Endothelial cell (in vitro differentiated cells): ENCODE data around the gene LRRC49. TPM values are rescaled to one million over a fixed set of nuclear protein-coding genes. Genes with fewer than 3 reads are reported as not detected.

Source experiments
- DNase-seq: peaks from one replicate; pipeline ENCODE4 v3.0.0; 2021; ENCODE audit warnings: low spot score
- H3K27ac Mint-ChIP-seq: one replicate; pipeline ENCODE4 v1.8.0; 2021; ENCODE audit warnings: mixed read lengths, inconsistent platforms; ENCODE audit not compliant: unreplicated experiment
- H3K27me3 Mint-ChIP-seq: one replicate; pipeline ENCODE4 v1.8.0; 2021; ENCODE audit warnings: mild to moderate bottlenecking, moderate library complexity, mixed read lengths, inconsistent platforms; ENCODE audit not compliant: unreplicated experiment
- H3K36me3 Mint-ChIP-seq: one replicate; pipeline ENCODE4 v1.8.0; 2021; ENCODE audit warnings: mild to moderate bottlenecking, low read depth, mixed read lengths, inconsistent platforms; ENCODE audit not compliant: unreplicated experiment
- H3K4me1 Mint-ChIP-seq: one replicate; pipeline ENCODE4 v1.8.0; 2021; ENCODE audit warnings: mild to moderate bottlenecking, mixed read lengths, inconsistent platforms; ENCODE audit not compliant: unreplicated experiment
- H3K4me3 Mint-ChIP-seq: one replicate; pipeline ENCODE4 v1.8.0; 2021; ENCODE audit warnings: mild to moderate bottlenecking, mixed read lengths, inconsistent platforms; ENCODE audit not compliant: unreplicated experiment
- H3K9me3 Mint-ChIP-seq: one replicate; pipeline ENCODE4 v1.8.0; 2021; ENCODE audit warnings: mixed read lengths, inconsistent platforms; ENCODE audit not compliant: unreplicated experiment
- total RNA-seq: library from RNA; stranded (reverse); fragmentation: NEBNext Ultra II Directional; extraction: Animal tissue kit (Norgen Biotek cat#: 25700); gene quantifications from one replicate; pipeline ENCODE4 v1.2.1, GENCODE V29; 2021; ENCODE audit not compliant: unreplicated experiment
- TF ChIP-seq, protein P1 (sequence below): fragments of 200-600 bp; sonication (generic); IDR thresholded peaks from one replicate; pipeline ENCODE4 v1.5.0; 2021; ENCODE audit warnings: antibody characterized with exemption; ENCODE audit not compliant: unreplicated experiment

The LRRC49 gene
- total RNA-seq, 1 donor from 2014 or later: 4.2 TPM

DNA sequence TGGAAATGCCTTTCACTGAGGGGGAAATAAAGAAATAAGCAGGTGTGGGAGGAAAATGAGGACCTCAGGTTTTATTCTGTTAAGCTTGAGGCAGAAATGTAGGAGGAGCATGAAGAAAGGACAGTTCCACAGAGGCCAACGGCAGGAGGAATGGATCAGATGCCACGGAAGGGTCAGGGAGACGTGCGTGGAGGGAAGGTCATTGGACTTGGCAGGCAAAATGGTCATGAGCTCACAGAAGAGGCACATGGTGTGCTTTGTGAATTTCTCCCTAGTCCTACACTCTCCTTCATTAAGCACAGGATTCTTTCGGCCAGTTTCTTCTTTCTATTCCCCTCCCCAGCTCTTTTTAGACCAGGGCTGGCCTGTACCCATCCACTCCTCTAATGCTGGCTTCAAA lies 190.2 kb downstream of the LRRC49 start:
- Mint-ChIP-seq H3K4me3 (no peak overlapping the region), H3K9me3 (no peaks in the 10 kb centered on the region), H3K27me3 (peaks cover 2% of the 10 kb centered on the region), H3K27ac (no peak overlapping the region), H3K4me1 (no peaks in the 10 kb centered on the region), H3K36me3 (no peaks in the 10 kb centered on the region)
- TF ChIP-seq, protein P1, sequence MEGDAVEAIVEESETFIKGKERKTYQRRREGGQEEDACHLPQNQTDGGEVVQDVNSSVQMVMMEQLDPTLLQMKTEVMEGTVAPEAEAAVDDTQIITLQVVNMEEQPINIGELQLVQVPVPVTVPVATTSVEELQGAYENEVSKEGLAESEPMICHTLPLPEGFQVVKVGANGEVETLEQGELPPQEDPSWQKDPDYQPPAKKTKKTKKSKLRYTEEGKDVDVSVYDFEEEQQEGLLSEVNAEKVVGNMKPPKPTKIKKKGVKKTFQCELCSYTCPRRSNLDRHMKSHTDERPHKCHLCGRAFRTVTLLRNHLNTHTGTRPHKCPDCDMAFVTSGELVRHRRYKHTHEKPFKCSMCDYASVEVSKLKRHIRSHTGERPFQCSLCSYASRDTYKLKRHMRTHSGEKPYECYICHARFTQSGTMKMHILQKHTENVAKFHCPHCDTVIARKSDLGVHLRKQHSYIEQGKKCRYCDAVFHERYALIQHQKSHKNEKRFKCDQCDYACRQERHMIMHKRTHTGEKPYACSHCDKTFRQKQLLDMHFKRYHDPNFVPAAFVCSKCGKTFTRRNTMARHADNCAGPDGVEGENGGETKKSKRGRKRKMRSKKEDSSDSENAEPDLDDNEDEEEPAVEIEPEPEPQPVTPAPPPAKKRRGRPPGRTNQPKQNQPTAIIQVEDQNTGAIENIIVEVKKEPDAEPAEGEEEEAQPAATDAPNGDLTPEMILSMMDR: no peak
- DNase-seq: no peak

DNA sequence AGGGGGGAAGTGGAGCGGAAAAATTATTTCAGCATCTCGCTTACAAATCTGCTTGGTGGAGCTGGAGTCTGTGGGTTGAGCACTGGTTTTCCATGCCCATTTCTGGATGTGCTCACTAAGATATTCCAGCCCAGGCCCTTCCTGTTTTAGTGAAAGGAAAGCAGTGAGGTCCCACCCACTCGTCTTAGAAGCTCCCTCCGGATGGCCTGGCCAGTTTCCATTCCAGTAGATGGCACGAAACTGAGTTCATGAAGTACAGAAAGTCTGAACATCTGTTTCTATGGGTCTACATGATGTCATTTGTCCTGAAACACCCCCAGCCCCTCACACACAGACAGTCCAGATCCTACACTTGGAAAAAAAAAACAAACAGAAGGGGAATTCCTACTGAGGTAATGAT lies 190.7 kb downstream of the LRRC49 start:
- no peaks in the 10 kb centered on the region for H3K9me3 Mint-ChIP-seq
- peaks cover 2% of the 10 kb centered on the region for H3K27me3 Mint-ChIP-seq
- no peaks in the 10 kb centered on the region for H3K36me3 Mint-ChIP-seq
- DNase-seq: no peak
- no peaks in the 10 kb centered on the region for H3K4me1 Mint-ChIP-seq
- TF ChIP-seq, protein P1: no peak
- H3K27ac Mint-ChIP-seq: no peak overlapping the region
- H3K4me3 Mint-ChIP-seq: no peak overlapping the region

DNA sequence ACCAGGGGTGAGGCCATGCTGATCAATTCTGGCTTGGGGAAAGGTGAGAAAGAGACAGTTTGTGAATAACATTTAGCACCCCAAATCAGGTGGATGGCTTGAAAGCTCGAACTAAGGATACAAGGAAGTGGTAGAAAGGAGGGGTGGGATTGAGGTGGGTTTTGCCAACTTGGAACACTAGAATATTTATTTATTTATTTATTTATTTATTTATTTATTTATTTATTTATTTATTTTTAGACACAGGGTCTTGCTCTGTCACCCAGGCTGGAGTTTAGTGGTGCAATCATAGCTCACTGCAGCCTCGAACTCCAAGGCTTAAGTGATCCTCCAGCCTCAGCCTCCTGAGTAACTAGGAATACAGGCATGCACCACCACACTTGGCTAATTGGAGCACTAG lies 191.6 kb downstream of the LRRC49 start:
- Mint-ChIP-seq H3K4me1 (no peaks in the 10 kb centered on the region), H3K36me3 (no peaks in the 10 kb centered on the region), H3K27ac (no peak overlapping the region), H3K4me3 (no peak overlapping the region), H3K27me3 (peaks cover 2% of the 10 kb centered on the region), H3K9me3 (no peaks in the 10 kb centered on the region)
- DNase-seq: no peak
- TF ChIP-seq, protein P1: no peak

DNA sequence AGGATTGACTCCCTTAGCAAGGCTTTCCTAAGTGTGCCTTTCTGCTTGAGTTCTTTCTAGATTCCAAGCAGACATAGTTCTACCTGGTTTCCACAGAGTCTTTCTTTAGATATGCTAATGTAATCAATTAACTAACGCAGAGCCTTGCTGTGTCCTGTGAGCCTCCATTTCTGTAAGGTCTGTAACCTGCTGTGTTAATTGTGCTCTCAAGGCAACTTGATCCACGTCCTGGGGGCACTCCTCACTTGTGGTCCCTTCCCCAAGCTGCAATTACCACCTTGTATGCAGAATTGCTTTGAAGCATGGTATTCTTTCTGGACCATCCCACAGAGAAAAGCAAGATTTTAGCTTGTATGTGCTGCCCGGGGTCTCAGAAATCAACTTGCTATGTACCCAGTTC lies 193.2 kb downstream of the LRRC49 start:
- peaks cover 2% of the 10 kb centered on the region for H3K27me3 Mint-ChIP-seq
- TF ChIP-seq, protein P1: no peak
- H3K36me3 Mint-ChIP-seq: no peaks in the 10 kb centered on the region
- no peak for DNase-seq
- H3K4me1 Mint-ChIP-seq: no peaks in the 10 kb centered on the region
- no peak overlapping the region for H3K4me3 Mint-ChIP-seq
- no peak overlapping the region for H3K27ac Mint-ChIP-seq
- H3K9me3 Mint-ChIP-seq: no peaks in the 10 kb centered on the region

DNA sequence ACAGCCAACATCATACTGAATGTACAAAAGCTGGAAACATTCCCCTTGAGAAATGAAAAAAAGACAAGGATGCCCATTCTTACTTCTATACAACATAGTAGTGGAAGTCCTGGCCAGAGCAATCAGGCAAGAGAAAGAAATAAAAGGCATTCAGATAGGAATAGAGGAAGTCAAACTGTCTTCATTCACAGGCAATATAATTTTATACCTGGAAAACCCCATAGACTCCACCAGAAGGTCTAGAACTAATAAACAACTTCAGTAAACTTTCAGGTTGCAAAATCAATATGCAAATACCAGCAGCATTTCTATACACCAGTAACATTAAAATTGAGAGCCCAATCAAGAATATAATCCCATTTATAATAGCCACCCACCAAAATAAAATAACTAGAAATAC lies 195.5 kb downstream of the LRRC49 start:
- TF ChIP-seq, protein P1: no peak
- no peaks in the 10 kb centered on the region for H3K27me3 Mint-ChIP-seq
- H3K36me3 Mint-ChIP-seq: no peaks in the 10 kb centered on the region
- no peaks in the 10 kb centered on the region for H3K4me1 Mint-ChIP-seq
- H3K9me3 Mint-ChIP-seq: no peaks in the 10 kb centered on the region
- no peak overlapping the region for H3K4me3 Mint-ChIP-seq
- H3K27ac Mint-ChIP-seq: no peak overlapping the region
- DNase-seq: no peak
